Prostate gland (tissue), 2 donors: ENCODE data around the gene MSRB3.

ENCODE experiments used
- CTCF ChIP-seq, 4 experiments: fragments of 200-600 bp in 2 of 4; fragments of 450-650 bp in 2 of 4; sonication (generic) in 2 of 4; IDR thresholded peaks; 1 replicate in 3 of 4; 2 replicates in 1 of 4; pipeline ENCODE4 v1.5.1; 2016 to 2019; ENCODE audit warnings: antibody characterized with exemption in 4 of 4, mild to moderate bottlenecking in 2 of 4, moderate library complexity in 2 of 4
- POLR2AphosphoS5 ChIP-seq: sonication (generic); formaldehyde crosslinking; IDR thresholded peaks from one replicate; pipeline ENCODE4 v1.6.1; 2017; ENCODE audit warnings: antibody characterized with exemption

GRCh38 chr12:65454115-65454787, 175.8 kb downstream of the MSRB3 start:
- no peak for TF ChIP-seq CTCF (IDR thresholded peaks at IDR 0.05)
- TF ChIP-seq POLR2AphosphoS5: no peak
